ENCODE results near the gene HNRNPR.

The HNRNPR gene

GRCh38 chr1:23368562-23369334 is 24.7 kb upstream of the HNRNPR start (continued):
- peak; percentile 89 for TF ChIP-seq ZFP37 (tag by site-specific recombination; IDR thresholded peaks at IDR 0.05)
- TF ChIP-seq INSM2 (tag by site-specific recombination; IDR thresholded peaks at IDR 0.05): no peak
- TF ChIP-seq ZFP3 (tag by site-specific recombination; IDR thresholded peaks at IDR 0.05; ENCODE audit: low read depth): no peak
- TF ChIP-seq ZNF146 (tag by site-specific recombination; IDR thresholded peaks at IDR 0.05): no peak
- peak; percentile 90 for TF ChIP-seq KLF9 (tag by site-specific recombination; IDR thresholded peaks at IDR 0.05; ENCODE audit: low read depth)
- no peak for TF ChIP-seq MZF1 (tag by site-specific recombination; IDR thresholded peaks at IDR 0.05; ENCODE audit: borderline replicate concordance)
- TF ChIP-seq ZNF580 (tag by site-specific recombination; IDR thresholded peaks at IDR 0.05): no peak
- no peak for TF ChIP-seq SALL2 (tag by site-specific recombination; IDR thresholded peaks at IDR 0.05; ENCODE audit: borderline replicate concordance)
- TF ChIP-seq TCF7L2 (IDR thresholded peaks at IDR 0.05; ENCODE audit: borderline replicate concordance, low read depth, low read length): no peak
- TF ChIP-seq ZNF404 (tag by site-specific recombination; IDR thresholded peaks at IDR 0.05): no peak
- TF ChIP-seq FEZF1 (tag by site-specific recombination; IDR thresholded peaks at IDR 0.05): no peak
- TF ChIP-seq ZNF514 (tag by site-specific recombination; IDR thresholded peaks at IDR 0.05): no peak
- TF ChIP-seq ZNF701 (tag by site-specific recombination; IDR thresholded peaks at IDR 0.05): no peak
- TF ChIP-seq ZNF132 (tag by site-specific recombination; IDR thresholded peaks at IDR 0.05; ENCODE audit: borderline replicate concordance): no peak
- TF ChIP-seq ZNF23 (tag by site-specific recombination; IDR thresholded peaks at IDR 0.05; ENCODE audit: borderline replicate concordance): no peak
- TF ChIP-seq BCL11A (tag by site-specific recombination; IDR thresholded peaks at IDR 0.05; ENCODE audit: low read depth): no peak
- no peak for TF ChIP-seq ZNF138 (tag by site-specific recombination; IDR thresholded peaks at IDR 0.05; ENCODE audit: borderline replicate concordance)
- no peak for TF ChIP-seq ZNF37A (tag by site-specific recombination; IDR thresholded peaks at IDR 0.05)
- TF ChIP-seq, protein P1, sequence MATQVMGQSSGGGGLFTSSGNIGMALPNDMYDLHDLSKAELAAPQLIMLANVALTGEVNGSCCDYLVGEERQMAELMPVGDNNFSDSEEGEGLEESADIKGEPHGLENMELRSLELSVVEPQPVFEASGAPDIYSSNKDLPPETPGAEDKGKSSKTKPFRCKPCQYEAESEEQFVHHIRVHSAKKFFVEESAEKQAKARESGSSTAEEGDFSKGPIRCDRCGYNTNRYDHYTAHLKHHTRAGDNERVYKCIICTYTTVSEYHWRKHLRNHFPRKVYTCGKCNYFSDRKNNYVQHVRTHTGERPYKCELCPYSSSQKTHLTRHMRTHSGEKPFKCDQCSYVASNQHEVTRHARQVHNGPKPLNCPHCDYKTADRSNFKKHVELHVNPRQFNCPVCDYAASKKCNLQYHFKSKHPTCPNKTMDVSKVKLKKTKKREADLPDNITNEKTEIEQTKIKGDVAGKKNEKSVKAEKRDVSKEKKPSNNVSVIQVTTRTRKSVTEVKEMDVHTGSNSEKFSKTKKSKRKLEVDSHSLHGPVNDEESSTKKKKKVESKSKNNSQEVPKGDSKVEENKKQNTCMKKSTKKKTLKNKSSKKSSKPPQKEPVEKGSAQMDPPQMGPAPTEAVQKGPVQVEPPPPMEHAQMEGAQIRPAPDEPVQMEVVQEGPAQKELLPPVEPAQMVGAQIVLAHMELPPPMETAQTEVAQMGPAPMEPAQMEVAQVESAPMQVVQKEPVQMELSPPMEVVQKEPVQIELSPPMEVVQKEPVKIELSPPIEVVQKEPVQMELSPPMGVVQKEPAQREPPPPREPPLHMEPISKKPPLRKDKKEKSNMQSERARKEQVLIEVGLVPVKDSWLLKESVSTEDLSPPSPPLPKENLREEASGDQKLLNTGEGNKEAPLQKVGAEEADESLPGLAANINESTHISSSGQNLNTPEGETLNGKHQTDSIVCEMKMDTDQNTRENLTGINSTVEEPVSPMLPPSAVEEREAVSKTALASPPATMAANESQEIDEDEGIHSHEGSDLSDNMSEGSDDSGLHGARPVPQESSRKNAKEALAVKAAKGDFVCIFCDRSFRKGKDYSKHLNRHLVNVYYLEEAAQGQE (tag by site-specific recombination; IDR thresholded peaks at IDR 0.05): no peak
- no peak for TF ChIP-seq ZNF174 (tag by site-specific recombination; IDR thresholded peaks at IDR 0.05)
- peak; percentile 85 for TF ChIP-seq KLF16 (tag by site-specific recombination; IDR thresholded peaks at IDR 0.05)
- peak; percentile 33; the same call in 1 of the 2 replicates for TF ChIP-seq ZBTB6 (tag by site-specific recombination; IDR thresholded peaks at IDR 0.05)
- TF ChIP-seq ZNF114 (tag by site-specific recombination; IDR thresholded peaks at IDR 0.05): no peak
- TF ChIP-seq, protein P2, sequence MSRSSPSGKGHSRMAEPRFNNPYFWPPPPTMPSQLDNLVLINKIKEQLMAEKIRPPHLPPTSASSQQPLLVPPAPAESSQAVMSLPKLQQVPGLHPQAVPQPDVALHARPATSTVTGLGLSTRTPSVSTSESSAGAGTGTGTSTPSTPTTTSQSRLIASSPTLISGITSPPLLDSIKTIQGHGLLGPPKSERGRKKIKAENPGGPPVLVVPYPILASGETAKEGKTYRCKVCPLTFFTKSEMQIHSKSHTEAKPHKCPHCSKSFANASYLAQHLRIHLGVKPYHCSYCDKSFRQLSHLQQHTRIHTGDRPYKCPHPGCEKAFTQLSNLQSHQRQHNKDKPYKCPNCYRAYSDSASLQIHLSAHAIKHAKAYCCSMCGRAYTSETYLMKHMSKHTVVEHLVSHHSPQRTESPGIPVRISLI (tag by site-specific recombination; IDR thresholded peaks at IDR 0.05): no peak
- peak; percentile 46; the same call in 1 of the 2 replicates for TF ChIP-seq ZNF501 (tag by site-specific recombination; IDR thresholded peaks at IDR 0.05)
- TF ChIP-seq ZNF626 (tag by site-specific recombination; IDR thresholded peaks at IDR 0.05): no peak
- no peak for TF ChIP-seq ZNF221 (tag by site-specific recombination; IDR thresholded peaks at IDR 0.05; ENCODE audit: borderline replicate concordance)
- no peak for TF ChIP-seq ZNF664 (tag by site-specific recombination; IDR thresholded peaks at IDR 0.05)
- TF ChIP-seq, protein P3, sequence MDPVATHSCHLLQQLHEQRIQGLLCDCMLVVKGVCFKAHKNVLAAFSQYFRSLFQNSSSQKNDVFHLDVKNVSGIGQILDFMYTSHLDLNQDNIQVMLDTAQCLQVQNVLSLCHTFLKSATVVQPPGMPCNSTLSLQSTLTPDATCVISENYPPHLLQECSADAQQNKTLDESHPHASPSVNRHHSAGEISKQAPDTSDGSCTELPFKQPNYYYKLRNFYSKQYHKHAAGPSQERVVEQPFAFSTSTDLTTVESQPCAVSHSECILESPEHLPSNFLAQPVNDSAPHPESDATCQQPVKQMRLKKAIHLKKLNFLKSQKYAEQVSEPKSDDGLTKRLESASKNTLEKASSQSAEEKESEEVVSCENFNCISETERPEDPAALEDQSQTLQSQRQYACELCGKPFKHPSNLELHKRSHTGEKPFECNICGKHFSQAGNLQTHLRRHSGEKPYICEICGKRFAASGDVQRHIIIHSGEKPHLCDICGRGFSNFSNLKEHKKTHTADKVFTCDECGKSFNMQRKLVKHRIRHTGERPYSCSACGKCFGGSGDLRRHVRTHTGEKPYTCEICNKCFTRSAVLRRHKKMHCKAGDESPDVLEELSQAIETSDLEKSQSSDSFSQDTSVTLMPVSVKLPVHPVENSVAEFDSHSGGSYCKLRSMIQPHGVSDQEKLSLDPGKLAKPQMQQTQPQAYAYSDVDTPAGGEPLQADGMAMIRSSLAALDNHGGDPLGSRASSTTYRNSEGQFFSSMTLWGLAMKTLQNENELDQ (tag by site-specific recombination; IDR thresholded peaks at IDR 0.05; ENCODE audit: low read depth): no peak
- peak; percentile 51 for TF ChIP-seq WT1 (tag by site-specific recombination; IDR thresholded peaks at IDR 0.05)
- no peak for TF ChIP-seq ZNF544 (tag by site-specific recombination; IDR thresholded peaks at IDR 0.05)
